A673 (cell line): Measurements from ENCODE around the gene STIP1.

Source experiments
- CTCF ChIP-seq: fragments of 300-800, 200-600 bp; sonication (generic); conservative IDR thresholded peaks from 2 replicates; pipeline ENCODE4 v1.5.1; 2017; ENCODE audit warnings: low read depth, mild to moderate bottlenecking, antibody characterized with exemption, low read length, moderate library complexity, mixed read lengths
- EZH2 ChIP-seq: fragments of 200-600 bp; sonication (generic); IDR thresholded peaks from 2 replicates; pipeline ENCODE4 v1.6.1; 2017; ENCODE audit warnings: borderline replicate concordance, low read depth, mild to moderate bottlenecking, mixed read lengths, antibody characterized with exemption, low read length; ENCODE audit not compliant: poor library complexity, severe bottlenecking

GRCh38 chr11:64208086-64208795 lies 22.3 kb downstream of the STIP1 start:
- TF ChIP-seq CTCF (no peak), EZH2 (no peak)
